GM12878 (cell line): ENCODE data around the gene ERN1. TPM values are rescaled to one million over a fixed set of nuclear protein-coding genes. Genes with fewer than 3 reads are reported as not detected.

ENCODE experiments used
- ATAC-seq: fragments of 200-7000 bp; cut with Tn5 transposase; 3 replicates; pipeline ENCODE4 v1.9.1; 2020; ENCODE audit warnings: mild to moderate bottlenecking, moderate library complexity
- BruUV-seq: library from RNA; stranded (reverse); fragments of 400-500 nt; replicated peaks from 2 replicates; lab custom pipeline; 2021; lab: Mats Ljungman, UMichigan
- CTCF ChIA-PET: fragments of 300-600 bp; sonication (Branson Sonifier 250); formaldehyde crosslinking; extraction: SDS; loops from one replicate; lab custom pipeline; 2021; ENCODE audit warnings: inconsistent platforms; lab: Yijun Ruan, JAX
- POLR2A ChIA-PET: fragments of 350-600 bp; formaldehyde crosslinking; extraction: SDS; loops from one replicate; lab custom pipeline; 2021; ENCODE audit warnings: inconsistent platforms; lab: Charles Lee
- RAD21 ChIA-PET: fragments of 300-600 bp; sonication (Branson Sonifier 250); formaldehyde crosslinking; loops from one replicate; lab custom pipeline; 2023; ENCODE audit warnings: antibody characterized with exemption; ENCODE audit not compliant: unreplicated experiment; lab: Charles Lee
- SMC1A ChIA-PET: fragments of 300-600 bp; sonication (Branson Sonifier 250); formaldehyde crosslinking; loops from one replicate; lab custom pipeline; 2023; ENCODE audit not compliant: unreplicated experiment, uncharacterized antibody; lab: Charles Lee
- DNase-seq: peaks from one replicate; pipeline ENCODE4 v3.0.0-alpha.2; 2011; ENCODE audit warnings: low read depth, low spot score
- FAIRE-seq: peaks from 3 replicates; lab custom pipeline; 2011; peaks lifted over from hg19 to GRCh38; lab: Jason Lieb, UNC
- H2AFZ ChIP-seq: 2 replicates; pipeline ENCODE4 v1.6.0; 2011; ENCODE audit warnings: low read depth, low read length, control low read depth; ENCODE audit not compliant: control insufficient read depth
- H3K27ac ChIP-seq: 2 replicates; pipeline ENCODE4 v1.5.1; 2011; ENCODE audit warnings: control low read depth; ENCODE audit not compliant: control insufficient read depth, insufficient read depth
- H3K27me3 ChIP-seq, 2 experiments: replicated peaks in 1 of 2; 2 replicates each; pipeline versions ENCODE4 v1.6.0 to v1.6.1; 2011; ENCODE audit warnings: low read length in 1 of 2; ENCODE audit not compliant: control insufficient read depth in 2 of 2, insufficient read depth in 2 of 2
- H3K36me3 ChIP-seq, 2 experiments: 2 replicates each; pipeline ENCODE4 v1.5.1; 2011; ENCODE audit warnings: low read length in 1 of 2; ENCODE audit not compliant: control insufficient read depth in 2 of 2, insufficient read depth in 2 of 2
- H3K4me1 ChIP-seq: 2 replicates; pipeline ENCODE4 v1.6.1; 2011; ENCODE audit warnings: mild to moderate bottlenecking, low read length, moderate library complexity, mixed read lengths; ENCODE audit not compliant: control insufficient read depth, insufficient read depth
- H3K4me2 ChIP-seq: 2 replicates; pipeline ENCODE4 v1.6.0; 2011; ENCODE audit warnings: control low read depth; ENCODE audit not compliant: control insufficient read depth, insufficient read depth
- H3K4me3 ChIP-seq: fragments of 200-600 bp; sonication (generic); 2 replicates; pipeline ENCODE4 v1.5.1; 2016
- H3K79me2 ChIP-seq: 2 replicates; pipeline ENCODE4 v1.6.0; 2011; ENCODE audit warnings: low read length; ENCODE audit not compliant: control insufficient read depth, insufficient read depth
- H3K9ac ChIP-seq: 2 replicates; pipeline ENCODE4 v1.8.0; 2011; ENCODE audit warnings: low read length, control low read depth, mixed read lengths; ENCODE audit not compliant: control insufficient read depth, insufficient read depth
- H3K9me3 ChIP-seq: replicated peaks from 3 replicates; pipeline ENCODE4 v1.5.1; 2011; ENCODE audit warnings: mild to moderate bottlenecking, low read length; ENCODE audit not compliant: control insufficient read depth, insufficient read depth
- H4K20me1 ChIP-seq: 2 replicates; pipeline ENCODE4 v1.6.0; 2011; ENCODE audit not compliant: control insufficient read depth, insufficient read depth
- NFYA ChIP-seq: IDR thresholded peaks from 2 replicates; pipeline ENCODE4 v1.6.1; 2011; ENCODE audit warnings: low read depth, mild to moderate bottlenecking, low read length, improper control_type of control experiment, borderline replicate concordance
- WGBS: methylation state at CpG from one replicate; pipeline ENCODE4 v1.1.6; 2016; ENCODE audit warnings: low lambda C conversion rate; ENCODE audit not compliant: insufficient replicate concordance, insufficient coverage; ENCODE audit errors: missing lambda C conversion rate; 5-methylcytosine and 5-hydroxymethylcytosine counted together
- in situ Hi-C: fragments of 300-500 bp; cut with MboI; formaldehyde crosslinking; loops from 9 replicates; pipeline ENCODE4 v1.14.3; 2018; ENCODE audit warnings: mixed read lengths
- intact Hi-C: fragments of 100-400 bp; cut with micrococcal nuclease; formaldehyde crosslinking; loops from one replicate; pipeline ENCODE4 v1.14.2; 2022; ENCODE audit not compliant: unreplicated experiment
- polyA plus RNA-seq, 11 experiments: library from polyadenylated mRNA; depleted of rRNA in 4 of 11; unstranded in 6 of 11; stranded (reverse) in 5 of 11; fragments of >200 nt; fragmentation: Nextera tagmentation in 4 of 11; fragmentation: Illumina TruSeq in 1 of 11; extraction: Ambion mirVana in 4 of 11; extraction: Trizol in 1 of 11; gene quantifications; 1 replicate in 1 of 11; 2 replicates in 10 of 11; pipeline versions ENCODE4 v1.2.1 to v1.2.3, GENCODE V29; 2011 to 2016; ENCODE audit warnings: inconsistent platforms in 2 of 11, missing spikeins in 2 of 11, low read depth in 1 of 11
- total RNA-seq, 4 experiments: library from RNA; depleted of rRNA in 3 of 4; stranded (reverse); fragments of >200 nt in 3 of 4; fragmentation: Illumina TruSeq in 1 of 4; extraction: Trizol in 1 of 4; gene quantifications; 2 replicates each; pipeline versions ENCODE4 v1.2.1 to v1.2.3, GENCODE V29; 2013 to 2021
- TF ChIP-seq, protein P1 (sequence below): fragments of 450-650 bp; formaldehyde crosslinking; IDR thresholded peaks from 2 replicates; pipeline ENCODE4 v1.4.0; 2022; ENCODE audit warnings: mild to moderate bottlenecking, moderate library complexity

ERN1 gene
- total and polyA plus RNA-seq, 10 of the 15 experiments (the other 5 are each of a cell fraction or from before 2014, with no cell fraction given) = 2.6 to 19.2 (median 7.6) TPM

GRCh38 chr17:64001763-64002529, 128.0 kb downstream of the ERN1 start (continued):
- TF ChIP-seq, protein P1, sequence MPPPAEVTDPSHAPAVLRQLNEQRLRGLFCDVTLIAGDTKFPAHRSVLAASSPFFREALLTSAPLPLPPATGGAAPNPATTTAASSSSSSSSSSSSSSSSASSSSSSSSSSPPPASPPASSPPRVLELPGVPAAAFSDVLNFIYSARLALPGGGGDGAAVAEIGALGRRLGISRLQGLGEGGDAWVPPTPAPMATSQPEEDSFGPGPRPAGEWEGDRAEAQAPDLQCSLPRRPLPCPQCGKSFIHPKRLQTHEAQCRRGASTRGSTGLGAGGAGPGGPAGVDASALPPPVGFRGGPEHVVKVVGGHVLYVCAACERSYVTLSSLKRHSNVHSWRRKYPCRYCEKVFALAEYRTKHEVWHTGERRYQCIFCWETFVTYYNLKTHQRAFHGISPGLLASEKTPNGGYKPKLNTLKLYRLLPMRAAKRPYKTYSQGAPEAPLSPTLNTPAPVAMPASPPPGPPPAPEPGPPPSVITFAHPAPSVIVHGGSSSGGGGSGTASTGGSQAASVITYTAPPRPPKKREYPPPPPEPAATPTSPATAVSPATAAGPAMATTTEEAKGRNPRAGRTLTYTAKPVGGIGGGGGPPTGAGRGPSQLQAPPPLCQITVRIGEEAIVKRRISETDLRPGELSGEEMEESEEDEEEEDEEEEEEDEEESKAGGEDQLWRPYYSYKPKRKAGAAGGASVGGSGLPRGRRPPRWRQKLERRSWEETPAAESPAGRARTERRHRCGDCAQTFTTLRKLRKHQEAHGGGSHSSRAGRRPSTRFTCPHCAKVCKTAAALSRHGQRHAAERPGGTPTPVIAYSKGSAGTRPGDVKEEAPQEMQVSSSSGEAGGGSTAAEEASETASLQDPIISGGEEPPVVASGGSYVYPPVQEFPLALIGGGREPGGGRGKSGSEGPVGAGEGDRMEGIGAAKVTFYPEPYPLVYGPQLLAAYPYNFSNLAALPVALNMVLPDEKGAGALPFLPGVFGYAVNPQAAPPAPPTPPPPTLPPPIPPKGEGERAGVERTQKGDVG (CRISPR knock-in tag) = no peak

- intact Hi-C loops (no loop called here), in situ Hi-C loops (no loop called here)
- H3K4me2 ChIP-seq = no peak overlapping the region
- ChIA-PET POLR2A (no interaction called here), CTCF (interaction anchor here (1.4 kb wide), 1 partner anchor 10 kb away, joined by 3 read pairs; no protein-coding TSS in a partner anchor), RAD21 (interaction anchor here (1.4 kb wide), 1 partner anchor 28 kb away, joined by 3 read pairs; no protein-coding TSS in a partner anchor), SMC1A (no interaction called here)
- ATAC-seq (no peak), FAIRE-seq (no peak), DNase-seq (no peak)
- BruUV-seq = no TSS peak
- no peaks in the 10 kb centered on the region for H3K79me2 ChIP-seq
- H3K36me3 ChIP-seq = peaks cover 4 to 15% of the 10 kb centered on the region in 2 experiments; a peak in 3 of 4 replicates
- H3K9me3 ChIP-seq = no peaks in the 10 kb centered on the region
- peaks cover 4% of the 10 kb centered on the region for H3K4me1 ChIP-seq
- peaks cover 3 to 4% of the 10 kb centered on the region in 2 experiments; a peak in 3 of 4 replicates for H3K27me3 ChIP-seq
- 78% methylated on average over 7 of the region's 7 CpGs for WGBS
- no peaks in the 10 kb centered on the region for H4K20me1 ChIP-seq
- H3K4me3 ChIP-seq = no peak overlapping the region
- no peak for TF ChIP-seq NFYA
- no peak overlapping the region for H3K27ac ChIP-seq
- no peak overlapping the region for H3K9ac ChIP-seq
- no peak overlapping the region for H2AFZ ChIP-seq
Measured at GRCh38 chr17:64001091-64001579, 128.8 kb downstream of the ERN1 start.
